GOT3 (cell line): ENCODE measurements around the gene ARMH1.
A peak's percentile ranks its signal among the peaks of the same experiment; 100 is the strongest.
"Not testable (repeated sequence)": the region's sequence is repeated elsewhere in the genome, so short reads cannot be mapped to it uniquely, and the experiment has no call there.

Experiments used
- DNase-seq: peaks from one replicate; lab custom pipeline; 2025; ENCODE audit warnings: mixed read lengths; lab: John Stamatoyannopoulos, UW

The ARMH1 gene

DNA sequence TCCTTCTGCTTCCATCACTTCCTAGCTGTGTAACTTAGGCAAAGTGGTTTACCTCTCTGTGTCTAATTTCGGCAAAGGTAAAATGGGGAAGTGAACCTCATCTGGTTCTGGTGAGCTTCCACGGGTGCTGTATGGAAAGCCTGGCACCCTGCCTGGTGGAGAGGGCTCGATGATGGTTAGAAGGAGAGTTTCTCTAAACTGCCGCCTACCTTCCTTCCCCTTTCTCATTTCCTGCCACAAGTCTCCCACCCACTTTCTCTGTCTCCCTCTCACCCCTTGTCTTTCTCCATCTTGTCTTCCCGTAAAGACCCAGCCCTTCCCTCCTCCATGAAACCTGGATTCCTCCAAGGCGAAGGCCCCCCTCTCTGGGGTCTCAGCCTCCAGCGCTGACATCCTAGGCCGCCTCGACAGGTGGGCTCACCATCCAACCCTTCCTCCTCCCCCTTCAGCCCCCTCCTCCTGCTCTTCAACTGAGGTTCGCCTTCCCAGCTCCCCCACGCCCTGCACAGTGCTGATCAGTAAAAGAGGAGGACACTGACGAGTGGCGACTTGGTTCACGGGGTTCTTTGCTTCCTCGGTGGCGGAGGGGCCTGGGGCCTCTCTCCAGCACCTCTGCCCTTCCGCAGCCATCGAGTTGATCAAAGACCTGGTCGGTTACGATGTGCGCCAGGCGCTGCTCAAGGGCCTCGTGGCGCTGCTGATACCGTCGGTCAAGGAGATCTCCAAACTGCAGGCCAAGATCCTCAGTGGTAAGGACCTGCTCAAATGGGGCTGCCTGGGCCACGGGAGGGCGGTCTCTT is 49.2 kb downstream of the ARMH1 start:
- DNase-seq = no peak

GRCh38 chr1:44724296-44724954 is 49.9 kb downstream of the ARMH1 start:
- DNase-seq = no peak

DNA sequence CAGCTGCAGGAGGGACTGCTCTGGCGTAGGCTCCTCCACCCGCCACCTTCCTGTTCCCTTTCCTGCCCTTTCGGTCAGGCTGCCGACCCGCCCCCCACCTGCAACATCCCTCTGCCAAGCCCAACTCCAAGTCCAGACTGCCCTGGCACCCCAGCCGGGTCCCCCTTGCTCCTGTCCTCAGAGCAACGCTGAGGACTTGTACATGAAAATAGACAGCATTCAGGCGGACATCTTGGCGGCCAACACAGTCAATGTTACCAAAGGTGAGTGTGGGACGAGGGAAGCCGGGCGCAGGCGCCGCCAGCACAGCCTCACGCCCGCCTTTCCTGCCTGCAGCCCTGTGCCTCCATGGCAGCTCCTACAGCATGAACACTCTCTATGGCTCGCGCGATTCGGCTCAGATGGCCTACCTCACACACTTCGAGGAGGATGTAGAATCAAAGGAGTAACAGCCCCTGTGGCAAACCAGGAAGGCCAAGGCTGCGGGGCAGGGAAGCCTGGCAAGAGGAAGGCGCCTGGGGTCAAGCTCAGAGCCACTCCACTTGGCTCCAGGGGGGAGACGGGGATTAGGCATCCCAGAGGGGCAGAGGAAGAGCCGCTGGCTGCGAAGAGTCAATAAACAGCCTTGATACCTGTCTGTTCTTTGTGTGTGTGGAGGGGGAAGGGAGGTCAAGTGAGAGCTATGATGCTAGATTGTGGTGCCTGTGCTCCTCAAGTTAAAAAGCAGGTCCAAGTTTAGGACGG is 50.6 kb downstream of the ARMH1 start:
- no peak for DNase-seq

- DNase-seq = peak; percentile 72
Observed at GRCh38 chr1:44730741-44731512, 56.4 kb downstream of the ARMH1 start, which contains the start of gene RNU5D-1. TSS of gene RNU5D-1 (minus strand) at chr1:44731170.

- DNase-seq = no peak
Observed at GRCh38 chr1:44733365-44733764, 58.9 kb downstream of the ARMH1 start.

GRCh38 chr1:44733784-44734183 is 59.3 kb downstream of the ARMH1 start:
- DNase-seq = no peak

DNA sequence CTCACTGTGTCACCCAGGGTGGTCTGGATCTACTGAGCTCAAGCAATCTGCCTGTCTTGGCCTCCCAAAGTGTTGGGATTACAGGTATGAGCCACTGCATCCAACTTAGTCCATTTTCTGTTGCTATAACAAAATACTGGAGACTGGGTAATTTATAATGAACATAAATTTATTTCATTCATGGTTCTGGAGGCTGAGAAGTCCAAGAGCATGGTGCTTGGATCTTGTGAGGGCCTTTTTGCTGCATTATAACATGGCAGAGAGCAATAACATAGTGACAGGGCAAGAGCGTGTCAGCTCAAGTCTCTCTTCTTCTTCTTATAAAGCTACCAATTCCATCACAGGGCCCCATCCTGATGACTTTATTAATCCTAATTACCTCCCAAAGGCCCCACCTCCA is 61.5 kb downstream of the ARMH1 start:
- no peak for DNase-seq

DNA sequence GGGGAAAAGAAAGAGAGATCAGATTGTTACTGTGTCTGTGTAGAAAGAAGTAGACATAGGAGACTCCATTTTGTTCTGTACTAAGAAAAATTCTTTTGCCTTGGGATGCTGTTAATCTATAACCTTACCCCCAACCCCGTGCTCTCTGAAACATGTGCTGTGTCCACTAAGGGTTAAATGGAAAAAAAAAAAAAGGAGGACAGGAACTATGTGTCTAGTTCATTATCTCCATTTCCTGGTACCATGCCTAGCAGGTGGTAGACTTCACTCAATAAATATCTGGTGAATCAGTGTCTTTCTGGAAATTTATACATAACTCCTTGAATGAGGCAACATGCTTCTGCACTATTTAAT is 64.4 kb downstream of the ARMH1 start:
- not testable (repeated sequence) for DNase-seq

- peak; percentile 74 for DNase-seq
Observed at GRCh38 chr1:44739307-44740178, 65.0 kb downstream of the ARMH1 start, which contains the start of gene KIF2C. TSS of gene KIF2C (plus strand) at chr1:44739837. CDS start at chr1:44739933, 96 bp downstream.

DNA sequence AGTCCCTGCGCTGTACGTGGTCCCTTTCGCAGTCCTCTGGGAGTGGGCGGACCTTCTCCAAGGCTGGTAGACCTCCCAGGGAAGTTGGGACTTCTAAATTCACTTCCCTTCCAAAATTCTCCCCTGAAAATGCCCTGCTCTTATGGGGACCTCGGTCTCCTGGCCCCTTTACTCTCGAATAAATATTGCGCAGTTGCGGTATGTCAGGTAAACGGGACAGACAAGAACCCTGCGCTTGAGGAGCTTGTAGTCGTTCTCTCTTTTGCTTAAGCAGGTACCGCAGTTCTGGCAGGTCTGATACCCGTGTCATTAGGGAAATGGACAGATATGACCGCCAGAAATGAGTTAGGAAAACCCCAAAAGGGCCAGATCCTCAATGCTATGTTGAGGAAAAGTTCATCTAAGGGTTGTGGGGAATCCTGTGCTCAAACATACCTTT is 65.7 kb downstream of the ARMH1 start:
- DNase-seq = no peak

GRCh38 chr1:44743211-44743610 is 68.7 kb downstream of the ARMH1 start:
- DNase-seq = no peak

GRCh38 chr1:44747878-44748277 is 73.4 kb downstream of the ARMH1 start:
- DNase-seq = no peak

DNA sequence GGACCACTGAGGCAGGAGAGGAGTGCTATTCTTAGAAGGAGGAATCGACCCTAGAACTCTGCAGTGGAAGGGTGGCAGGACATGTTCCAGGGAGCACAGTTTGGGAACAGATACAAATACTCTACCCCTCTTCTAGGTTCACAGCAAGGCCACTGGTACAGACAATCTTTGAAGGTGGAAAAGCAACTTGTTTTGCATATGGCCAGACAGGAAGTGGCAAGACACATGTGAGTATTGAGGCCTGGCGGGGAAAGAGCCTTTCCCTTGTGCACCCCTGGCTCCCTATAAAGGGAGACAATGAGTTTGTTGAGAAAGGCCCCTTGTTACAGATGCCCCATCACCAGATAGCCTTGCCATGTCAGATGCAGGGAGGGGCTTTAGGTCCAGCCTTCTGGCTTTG is 82.9 kb downstream of the ARMH1 start:
- DNase-seq = no peak

DNA sequence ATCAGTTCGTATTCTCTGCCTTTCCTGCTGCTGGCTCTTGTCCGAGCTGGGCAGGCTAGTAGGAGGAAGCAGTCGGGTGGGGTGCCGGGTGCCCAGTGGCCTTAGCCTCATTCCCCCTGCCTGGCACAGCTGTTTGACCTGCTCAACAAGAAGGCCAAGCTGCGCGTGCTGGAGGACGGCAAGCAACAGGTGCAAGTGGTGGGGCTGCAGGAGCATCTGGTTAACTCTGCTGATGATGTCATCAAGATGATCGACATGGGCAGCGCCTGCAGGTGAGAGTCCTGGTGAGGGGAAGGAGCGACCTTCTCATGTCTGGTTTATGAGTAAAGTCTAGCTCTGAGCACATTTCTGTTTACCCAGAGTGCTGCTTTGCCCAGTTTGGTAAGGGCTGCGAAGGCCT is 84.6 kb downstream of the ARMH1 start:
- DNase-seq = no peak

- DNase-seq = no peak
Observed at GRCh38 chr1:44760876-44761275, 86.4 kb downstream of the ARMH1 start.

DNA sequence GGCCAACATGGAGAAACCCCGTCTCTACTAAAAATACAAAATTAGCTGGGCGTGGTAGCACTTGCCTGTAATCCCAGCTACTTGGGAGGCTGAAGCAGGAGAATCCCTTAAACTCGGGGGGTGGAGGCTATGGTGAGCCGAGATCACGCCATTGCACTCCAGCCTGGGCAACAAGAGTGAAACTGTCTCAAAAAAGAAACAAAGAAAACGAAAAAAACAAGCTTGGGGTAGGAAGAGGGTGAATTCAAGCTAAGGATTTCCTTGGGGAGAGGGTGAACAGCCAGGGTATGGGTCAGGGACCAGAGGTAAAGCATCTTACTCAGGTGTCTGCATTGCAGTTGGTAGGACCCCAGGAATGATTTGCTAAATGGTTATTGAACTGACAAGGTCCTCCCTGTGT is 91.9 kb downstream of the ARMH1 start:
- DNase-seq = not testable (repeated sequence)
